Endothelial cell of umbilical vein (primary cell): ENCODE results near the gene TYSND1. TPM values are rescaled to one million over a fixed set of nuclear protein-coding genes. Genes with fewer than 3 reads are reported as not detected.

Experiments used
- BruUV-seq: library from RNA; stranded (reverse); fragments of 400-500 nt; replicated peaks from 2 replicates; lab custom pipeline; 2021; lab: Mats Ljungman, UMichigan
- CTCF ChIA-PET: fragments of 300-600, 350-600 bp; sonication (Branson Sonifier 250); formaldehyde crosslinking; loops from one replicate; lab custom pipeline; 2021; ENCODE audit warnings: antibody characterized with exemption, inconsistent platforms; lab: Charles Lee
- POLR2A ChIA-PET: fragments of 300-600, 350-600 bp; sonication (Branson Sonifier 250); formaldehyde crosslinking; loops from one replicate; lab custom pipeline; 2021; ENCODE audit warnings: antibody characterized with exemption, inconsistent platforms; lab: Charles Lee
- DNase-seq: peaks from one replicate; pipeline ENCODE4 v3.0.0-alpha.2; 2011; ENCODE audit warnings: low read depth, low spot score
- FAIRE-seq: peaks from 2 replicates; lab custom pipeline; 2011; peaks lifted over from hg19 to GRCh38; lab: Jason Lieb, UNC
- H2AFZ ChIP-seq: 2 replicates; pipeline ENCODE4 v1.6.0; 2012; ENCODE audit warnings: low read depth, low read length, control low read depth, inconsistent platforms
- H3K27ac ChIP-seq: 2 replicates; pipeline ENCODE4 v1.5.1; 2011; ENCODE audit warnings: low read depth, mild to moderate bottlenecking, control low read depth, low read length, moderate library complexity; ENCODE audit not compliant: insufficient read depth
- H3K27me3 ChIP-seq, 2 experiments: 2 replicates each; pipeline versions ENCODE4 v1.6.0 to v1.6.1; 2011; ENCODE audit warnings: low read length in 2 of 2, mixed read lengths in 1 of 2; ENCODE audit not compliant: control insufficient read depth in 2 of 2, insufficient read depth in 2 of 2
- H3K36me3 ChIP-seq, 2 experiments: 2 replicates in 1 of 2; 3 replicates in 1 of 2; pipeline ENCODE4 v1.5.1; 2011; ENCODE audit warnings: low read length in 2 of 2, mild to moderate bottlenecking in 1 of 2, moderate library complexity in 1 of 2; ENCODE audit not compliant: control insufficient read depth in 2 of 2, insufficient read depth in 2 of 2; ENCODE audit errors: extremely low read depth in 1 of 2
- H3K4me1 ChIP-seq: 3 replicates; pipeline ENCODE4 v1.5.1; 2011; ENCODE audit warnings: mild to moderate bottlenecking, low read length; ENCODE audit not compliant: control insufficient read depth, insufficient read depth; ENCODE audit errors: extremely low read depth
- H3K4me2 ChIP-seq: 2 replicates; pipeline ENCODE4 v1.6.1; 2011; ENCODE audit warnings: low read length, control low read depth, mixed read lengths; ENCODE audit not compliant: insufficient read depth
- H3K4me3 ChIP-seq, 3 experiments: fragments of 200-600 bp in 1 of 3; sonication (generic), shearing (Covaris generic) in 1 of 3; replicated peaks in 1 of 3; 2 replicates each; pipeline ENCODE4 v1.5.1; 2011 to 2016; ENCODE audit warnings: control low read depth in 3 of 3, low read length in 3 of 3, mild to moderate bottlenecking in 2 of 3, inconsistent platforms in 1 of 3, low read depth in 1 of 3, moderate library complexity in 1 of 3; ENCODE audit not compliant: insufficient read depth in 1 of 3
- H3K79me2 ChIP-seq: 2 replicates; pipeline ENCODE4 v1.6.0; 2012; ENCODE audit warnings: low read length, inconsistent platforms; ENCODE audit not compliant: control insufficient read depth, insufficient read depth
- H3K9ac ChIP-seq: replicated peaks from 2 replicates; pipeline ENCODE3; 2011; ENCODE audit warnings: low read length, control low read depth; ENCODE audit not compliant: insufficient read depth; ENCODE audit errors: extremely low read depth
- H3K9me1 ChIP-seq: replicated peaks from 3 replicates; pipeline ENCODE4 v1.6.0; 2011; ENCODE audit warnings: mild to moderate bottlenecking, low read length; ENCODE audit not compliant: control insufficient read depth, insufficient read depth; ENCODE audit errors: extremely low read depth
- H3K9me3 ChIP-seq: replicated peaks from 2 replicates; pipeline ENCODE4 v1.5.1; 2012; ENCODE audit warnings: low read length, inconsistent platforms; ENCODE audit not compliant: control insufficient read depth, insufficient read depth
- H4K20me1 ChIP-seq: replicated peaks from 2 replicates; pipeline ENCODE3; 2011; ENCODE audit warnings: mild to moderate bottlenecking, low read length; ENCODE audit not compliant: control insufficient read depth, insufficient read depth; ENCODE audit errors: extremely low read depth
- EZH2 ChIP-seq: IDR thresholded peaks from 2 replicates; pipeline ENCODE4 v1.6.1; 2012; ENCODE audit warnings: borderline replicate concordance, low read depth, mild to moderate bottlenecking, moderate library complexity, low read length, inconsistent platforms; ENCODE audit not compliant: severe bottlenecking
- FOS ChIP-seq: IDR thresholded peaks from 2 replicates; pipeline ENCODE4 v1.6.1; 2011; ENCODE audit warnings: mild to moderate bottlenecking, low read length, moderate library complexity, borderline replicate concordance; ENCODE audit not compliant: insufficient read depth
- GATA2 ChIP-seq: IDR thresholded peaks from 2 replicates; pipeline ENCODE4 v1.7.0; 2011; ENCODE audit warnings: low read depth, mild to moderate bottlenecking, moderate library complexity, mixed read lengths, low read length; ENCODE audit not compliant: insufficient read length, insufficient read depth
- JUN ChIP-seq: IDR thresholded peaks from 2 replicates; pipeline ENCODE4 v1.6.1; 2011; ENCODE audit warnings: borderline replicate concordance, low read depth; ENCODE audit not compliant: insufficient read length, insufficient read depth
- MYC ChIP-seq: IDR thresholded peaks from one replicate; pipeline ENCODE4 v1.6.1; 2011; ENCODE audit warnings: mild to moderate bottlenecking, low read depth, low read length
- POLR2A ChIP-seq: IDR thresholded peaks from 2 replicates; pipeline ENCODE4 v1.6.1; 2012; ENCODE audit warnings: low read depth, mild to moderate bottlenecking, control low read depth, low read length
- POLR2AphosphoS5 ChIP-seq: IDR thresholded peaks from 2 replicates; pipeline ENCODE4 v1.6.1; 2012; ENCODE audit warnings: low read depth, mild to moderate bottlenecking, control low read depth, low read length, moderate library complexity; ENCODE audit not compliant: insufficient read depth
- dilution Hi-C: fragments of 300-500 bp; cut with MboI; formaldehyde crosslinking; loops from one replicate; pipeline ENCODE4 v1.15.0; 2019; ENCODE audit warnings: low sequenced_read_pairs; ENCODE audit not compliant: extremely low pct_ligation_motif_present
- intact Hi-C: fragments of 100-400 bp; cut with micrococcal nuclease; formaldehyde crosslinking; loops from one replicate; pipeline ENCODE4 v1.10.0; 2022
- polyA plus RNA-seq, 4 experiments: library from polyadenylated mRNA; depleted of rRNA in 3 of 4; stranded (reverse) in 3 of 4; unstranded in 1 of 4; fragments of >200 nt; gene quantifications; 2 replicates each; pipeline versions ENCODE4 v1.2.1 to v1.2.3, GENCODE V29; 2011 to 2012; ENCODE audit warnings: missing spikeins in 1 of 4
- total RNA-seq: library from RNA; stranded (reverse); gene quantifications from 2 replicates; pipeline ENCODE4 v1.2.3, GENCODE V29; 2021
- TF ChIP-seq, protein P1 (sequence below), 2 donors: IDR thresholded peaks; 1 replicate in 1 of 2; 2 replicates in 1 of 2; pipeline ENCODE4 v1.5.1; 2011; ENCODE audit warnings: low read length in 2 of 2, mild to moderate bottlenecking in 2 of 2, moderate library complexity in 2 of 2, control low read depth in 1 of 2, inconsistent platforms in 1 of 2, low read depth in 1 of 2; ENCODE audit not compliant: insufficient read depth in 1 of 2; ENCODE audit errors: extremely low read depth in 1 of 2
- TF ChIP-seq, protein P2 (sequence below): IDR thresholded peaks from 2 replicates; pipeline ENCODE4 v1.6.1; 2011; ENCODE audit not compliant: insufficient read depth, insufficient read length

Gene TYSND1
- total and polyA plus RNA-seq, 2 donors (not counting 3 experiments of a cell fraction or from before 2014, with no cell fraction given) = 5.1 to 7.8 TPM

DNA sequence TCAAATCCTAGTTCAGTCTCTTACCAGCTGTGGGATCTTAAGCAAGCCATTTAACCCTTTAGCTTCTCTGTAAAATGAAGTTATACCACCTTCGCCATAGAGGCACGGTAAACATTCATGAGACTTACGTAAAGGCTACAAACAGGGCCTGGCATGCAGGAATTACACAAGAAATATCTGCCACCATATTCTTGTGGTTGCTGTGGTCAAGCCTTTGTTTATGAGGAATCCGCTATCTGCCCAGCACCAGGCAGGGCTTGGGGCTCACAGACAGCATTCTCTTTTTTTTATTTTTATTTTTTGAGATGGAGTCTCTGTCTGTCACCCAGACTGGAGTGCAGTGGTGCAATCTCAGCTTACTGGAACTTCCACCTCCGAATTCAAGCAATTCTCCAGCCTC, 23.8 kb downstream of the TYSND1 start:
- dilution Hi-C loops = no loop called here
- H3K36me3 ChIP-seq = no peaks in the 10 kb centered on the region
- H2AFZ ChIP-seq = no peak overlapping the region
- H3K79me2 ChIP-seq = no peaks in the 10 kb centered on the region
- no peaks in the 10 kb centered on the region for H3K9me1 ChIP-seq
- no peak overlapping the region for H3K4me3 ChIP-seq
- TF ChIP-seq POLR2AphosphoS5 = no peak
- no peak for DNase-seq
- H3K27ac ChIP-seq = no peak overlapping the region
- H3K9me3 ChIP-seq = no peaks in the 10 kb centered on the region
- H3K4me2 ChIP-seq = no peak overlapping the region
- intact Hi-C loops = no loop called here
- no peaks in the 10 kb centered on the region for H4K20me1 ChIP-seq
- POLR2A ChIA-PET = no interaction called here
- H3K9ac ChIP-seq = no peak overlapping the region
- CTCF ChIA-PET = no interaction called here
- no peak for FAIRE-seq
- BruUV-seq = no TSS peak
- H3K4me1 ChIP-seq = no peaks in the 10 kb centered on the region
- H3K27me3 ChIP-seq = no peaks in the 10 kb centered on the region

DNA sequence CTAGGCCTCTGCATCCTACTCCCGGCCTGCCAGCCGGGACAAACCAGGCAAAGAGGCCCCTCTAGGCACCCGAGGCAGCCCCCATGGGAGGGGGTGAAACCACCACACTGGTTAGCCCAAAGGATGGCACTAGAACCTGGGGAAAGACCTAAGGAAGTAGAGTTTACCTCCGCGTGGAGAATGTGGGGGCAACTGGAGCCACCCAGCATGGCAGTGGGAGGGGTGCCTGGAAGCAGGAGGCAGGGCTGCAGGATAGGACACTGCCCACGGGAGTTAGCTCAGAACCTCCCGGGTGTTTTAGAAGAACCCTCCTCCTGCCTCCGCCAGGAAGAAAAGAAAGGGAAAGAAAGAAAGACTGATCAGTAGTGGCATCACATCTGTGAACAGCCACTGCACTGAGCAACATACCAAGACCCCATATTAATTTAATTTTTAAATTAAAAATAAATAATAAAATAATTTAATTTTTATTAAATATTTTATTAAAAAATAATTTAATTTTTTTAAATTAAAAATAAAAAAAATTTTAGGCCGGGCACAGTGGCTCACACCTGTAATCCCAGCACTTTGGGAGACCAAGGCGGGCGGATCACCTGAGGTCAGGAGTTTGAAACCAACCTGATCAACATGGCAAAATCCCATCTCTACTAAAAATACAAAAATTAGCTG, 25.1 kb downstream of the TYSND1 start:
- H3K9me3 ChIP-seq = no peaks in the 10 kb centered on the region
- no peak overlapping the region for H3K27ac ChIP-seq
- BruUV-seq = no TSS peak
- CTCF ChIA-PET = interaction anchor here (1.2 kb wide), 1 partner anchor 14 kb away, joined by 3 read pairs; no protein-coding TSS in a partner anchor
- no peak overlapping the region for H3K9ac ChIP-seq
- dilution Hi-C loops (no loop called here), intact Hi-C loops (no loop called here)
- no peak for DNase-seq
- H3K36me3 ChIP-seq = no peaks in the 10 kb centered on the region
- TF ChIP-seq FOS (no peak), POLR2AphosphoS5 (no peak), MYC (no peak), EZH2 (no peak), POLR2A (no peak), GATA2 (no peak), JUN (no peak)
- TF ChIP-seq, protein P1, sequence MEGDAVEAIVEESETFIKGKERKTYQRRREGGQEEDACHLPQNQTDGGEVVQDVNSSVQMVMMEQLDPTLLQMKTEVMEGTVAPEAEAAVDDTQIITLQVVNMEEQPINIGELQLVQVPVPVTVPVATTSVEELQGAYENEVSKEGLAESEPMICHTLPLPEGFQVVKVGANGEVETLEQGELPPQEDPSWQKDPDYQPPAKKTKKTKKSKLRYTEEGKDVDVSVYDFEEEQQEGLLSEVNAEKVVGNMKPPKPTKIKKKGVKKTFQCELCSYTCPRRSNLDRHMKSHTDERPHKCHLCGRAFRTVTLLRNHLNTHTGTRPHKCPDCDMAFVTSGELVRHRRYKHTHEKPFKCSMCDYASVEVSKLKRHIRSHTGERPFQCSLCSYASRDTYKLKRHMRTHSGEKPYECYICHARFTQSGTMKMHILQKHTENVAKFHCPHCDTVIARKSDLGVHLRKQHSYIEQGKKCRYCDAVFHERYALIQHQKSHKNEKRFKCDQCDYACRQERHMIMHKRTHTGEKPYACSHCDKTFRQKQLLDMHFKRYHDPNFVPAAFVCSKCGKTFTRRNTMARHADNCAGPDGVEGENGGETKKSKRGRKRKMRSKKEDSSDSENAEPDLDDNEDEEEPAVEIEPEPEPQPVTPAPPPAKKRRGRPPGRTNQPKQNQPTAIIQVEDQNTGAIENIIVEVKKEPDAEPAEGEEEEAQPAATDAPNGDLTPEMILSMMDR (IDR thresholded peaks at IDR 0.05; ENCODE audit: extremely low read depth in 1 of 2, insufficient read depth in 1 of 2, low read depth in 1 of 2, low read length in 2 of 2) = no peak
- TF ChIP-seq, protein P2, sequence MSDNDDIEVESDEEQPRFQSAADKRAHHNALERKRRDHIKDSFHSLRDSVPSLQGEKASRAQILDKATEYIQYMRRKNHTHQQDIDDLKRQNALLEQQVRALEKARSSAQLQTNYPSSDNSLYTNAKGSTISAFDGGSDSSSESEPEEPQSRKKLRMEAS = no peak
- H4K20me1 ChIP-seq = no peaks in the 10 kb centered on the region
- no peak overlapping the region for H3K4me3 ChIP-seq
- H3K4me1 ChIP-seq = no peaks in the 10 kb centered on the region
- POLR2A ChIA-PET = no interaction called here
- no peaks in the 10 kb centered on the region for H3K9me1 ChIP-seq
- H2AFZ ChIP-seq = no peak overlapping the region
- no peaks in the 10 kb centered on the region for H3K27me3 ChIP-seq
- H3K4me2 ChIP-seq = no peak overlapping the region
- no peaks in the 10 kb centered on the region for H3K79me2 ChIP-seq
- FAIRE-seq = no peak
